NT2/D1 (cell line): ENCODE results near the gene TOMM6.

Experiments
- SUZ12 ChIP-seq: IDR thresholded peaks from 2 replicates; pipeline ENCODE4 v1.6.1; 2011; ENCODE audit not compliant: insufficient read length, insufficient read depth; ENCODE audit errors: extremely low read depth
- YY1 ChIP-seq: IDR thresholded peaks from 2 replicates; pipeline ENCODE4 v1.6.1; 2011; ENCODE audit not compliant: insufficient read length, insufficient read depth

GRCh38 chr6:41747256-41748101 is 40.0 kb upstream of the TOMM6 start, which contains the start of gene PGC:
- no peak for TF ChIP-seq SUZ12
- TF ChIP-seq YY1, result no peak
